Activated T-helper 9 cell treated with anti-CD3 and anti-CD28 coated beads, Interleukin-2, amount 50 U/mL, for 16 hours (primary cell): ENCODE data around the gene ZNF285.
"Not testable (repeated sequence)": the region's sequence is repeated elsewhere in the genome, so short reads cannot be mapped to it uniquely, and the experiment has no call there.

Experiments
- DNase-seq: peaks from one replicate; pipeline ENCODE4 v3.0.0-alpha.2; 2020; ENCODE audit warnings: low read depth

The ZNF285 gene

DNA sequence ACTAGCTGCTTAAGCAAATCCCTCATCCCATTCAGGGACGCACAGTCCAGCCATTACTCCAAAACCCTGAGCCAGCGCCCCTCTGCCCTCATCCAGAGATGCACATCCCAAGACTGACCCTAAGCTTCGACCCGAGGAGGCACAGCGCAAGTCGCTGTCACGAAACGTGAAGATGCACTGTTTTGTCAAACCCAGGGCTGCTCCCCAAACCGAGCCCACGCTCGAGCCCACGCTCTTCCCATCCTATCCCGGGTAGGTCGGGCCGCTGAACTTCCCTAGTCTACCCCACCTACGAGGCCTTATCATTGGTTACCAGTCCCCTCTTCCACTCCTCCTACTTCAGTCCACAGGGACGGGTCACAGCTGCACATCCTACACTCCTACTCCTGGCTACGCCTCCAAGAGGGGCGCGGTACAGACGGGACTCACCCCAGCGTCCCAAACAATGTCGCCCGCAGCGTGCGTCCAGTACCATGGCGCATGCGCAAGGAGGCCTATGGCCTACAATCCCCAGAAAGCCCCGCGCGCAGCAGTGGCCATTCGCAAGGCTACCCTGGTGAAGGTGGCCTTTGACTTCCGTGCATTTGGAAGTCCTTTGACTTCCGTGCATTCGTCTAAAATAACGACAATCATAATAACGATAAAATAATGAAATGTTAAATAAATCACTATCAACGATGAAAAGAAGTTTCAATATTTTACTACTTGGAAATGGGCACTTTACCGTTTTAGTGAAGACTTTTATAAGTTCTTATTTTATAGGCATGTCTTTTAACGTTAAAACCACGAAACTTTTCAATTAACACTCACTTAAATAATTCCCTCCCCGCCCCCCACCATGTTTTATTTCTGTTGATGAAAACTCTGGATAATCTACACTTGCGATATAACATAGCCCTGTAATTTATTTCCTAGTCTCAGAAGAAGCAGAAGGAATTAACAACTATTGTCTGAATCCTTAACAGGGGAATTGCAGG, at the start of gene ZNF285:
Gene ZNF285 (minus strand): TSS at position 470 of the 977 bp plus-strand sequence. CDS start 4,395 bp downstream, outside the sequence.
- peak; percentile 36 for DNase-seq

DNA sequence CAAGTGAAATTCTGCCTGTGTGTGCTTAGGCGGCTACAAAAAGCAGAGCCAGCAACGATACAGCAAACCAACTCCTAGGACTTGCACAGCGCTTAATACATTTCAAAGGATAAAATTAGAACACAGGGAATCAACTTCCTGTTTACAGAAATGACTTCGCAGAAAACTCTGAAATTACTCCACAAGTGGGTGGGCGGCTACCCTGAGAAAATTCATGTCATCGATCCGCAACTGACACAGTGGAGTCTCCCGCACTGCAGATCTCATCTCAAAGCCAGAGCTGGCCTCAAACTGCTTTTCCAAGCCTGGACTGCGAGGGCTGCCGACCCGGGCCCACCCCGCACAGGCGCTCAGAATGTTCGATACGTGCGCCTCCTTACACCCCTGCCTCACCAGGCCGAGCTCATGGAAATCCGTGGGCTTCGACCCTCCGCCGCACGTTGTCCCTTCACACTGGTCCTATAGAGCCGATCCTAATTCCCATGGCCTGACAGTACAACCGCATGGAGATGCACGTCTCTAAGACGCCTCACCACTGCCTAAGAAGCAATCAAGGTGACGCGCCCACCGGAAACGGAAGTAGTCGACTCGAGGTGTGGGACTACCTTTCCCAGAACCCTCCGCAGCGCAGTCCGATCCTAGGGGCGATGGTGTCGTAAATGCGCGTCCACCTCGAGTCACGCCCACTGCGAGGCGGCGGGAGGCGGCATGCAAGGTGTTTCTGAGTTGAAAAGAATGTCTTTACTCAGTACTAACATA, 46.7 kb upstream of the ZNF285 start, which contains the start of gene ZNF229:
Gene ZNF229 (minus strand): TSS at position 557 of the 759 bp plus-strand sequence. CDS start 5,625 bp downstream, outside the sequence.
- DNase-seq = peak; percentile 19

DNA sequence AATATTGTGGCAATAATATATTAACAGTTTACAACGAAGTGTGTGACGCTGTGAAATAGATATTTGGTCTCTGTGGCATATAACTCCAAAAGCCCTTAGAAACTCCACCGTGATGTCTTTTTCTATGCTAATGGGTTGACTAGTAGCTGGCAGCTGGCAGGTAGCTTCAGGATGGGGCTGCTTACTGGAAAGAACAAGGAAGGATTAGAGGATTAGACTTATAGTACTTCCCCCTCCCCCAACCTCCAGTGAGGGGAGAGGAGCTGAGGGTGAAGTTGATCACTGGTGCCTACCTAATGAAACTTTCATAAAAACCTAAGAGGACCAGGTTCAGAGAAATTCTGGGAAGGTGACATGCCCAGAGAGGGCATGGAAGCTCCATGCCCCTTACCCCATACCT, 37.0 kb upstream of the ZNF285 start:
- no peak for DNase-seq

DNA sequence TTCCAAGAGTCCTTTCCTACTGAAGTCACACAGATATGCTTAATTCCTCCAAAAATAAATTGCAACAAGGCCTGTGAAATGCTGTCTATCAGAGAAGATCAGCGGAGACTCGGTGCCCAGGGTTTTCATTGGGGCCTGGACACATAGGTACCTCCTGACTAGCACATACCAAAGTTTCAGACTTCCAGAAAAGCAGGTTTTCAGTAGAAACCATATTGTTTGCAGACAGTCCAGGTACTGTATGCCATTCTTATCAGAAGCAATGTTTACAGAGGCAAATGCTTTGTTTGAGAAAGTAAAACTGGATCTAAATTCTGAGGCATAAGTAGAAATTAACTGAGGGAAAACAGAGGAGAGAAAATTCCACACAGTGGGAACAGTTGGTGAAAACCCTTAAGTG, 34.0 kb upstream of the ZNF285 start:
- no peak for DNase-seq

DNA sequence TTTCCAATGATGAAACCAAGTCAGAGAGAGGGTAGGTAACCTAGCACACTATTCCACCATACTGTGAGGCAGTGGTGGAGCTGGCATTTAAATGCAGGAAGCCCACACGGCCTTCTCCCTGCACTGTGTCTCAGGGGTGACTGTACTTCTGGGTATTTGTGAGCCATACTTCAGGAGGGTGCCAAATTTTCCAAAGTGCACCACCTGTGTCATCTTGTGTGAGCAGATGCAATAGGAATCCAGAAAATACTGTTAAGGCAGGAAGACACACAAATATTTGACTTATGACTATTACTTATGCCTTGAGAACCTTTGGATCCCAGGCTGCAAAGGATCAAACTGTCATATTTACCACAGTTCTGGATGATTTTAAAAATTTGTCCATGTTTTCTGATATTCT, 29.5 kb upstream of the ZNF285 start:
- DNase-seq = no peak

DNA sequence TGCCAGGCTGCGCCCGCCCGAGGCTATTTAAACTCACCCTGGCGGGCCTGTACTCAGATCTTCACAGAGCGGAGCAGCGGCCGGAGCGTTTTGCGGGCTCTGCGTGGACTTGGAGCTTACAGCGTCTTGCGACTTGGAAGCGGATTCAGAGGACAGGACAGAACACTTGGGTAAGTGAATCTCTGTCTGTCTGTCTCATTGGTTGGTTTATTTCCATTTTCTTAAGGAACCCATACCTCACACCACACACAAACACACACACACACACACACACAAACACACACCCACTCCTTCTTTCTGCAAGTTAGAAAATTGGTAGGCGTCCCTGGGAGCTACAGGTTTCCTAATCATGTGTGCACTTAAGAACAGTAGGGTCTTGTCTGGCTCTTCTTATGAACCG, 14.1 kb upstream of the ZNF285 start:
- DNase-seq = not testable (repeated sequence)

DNA sequence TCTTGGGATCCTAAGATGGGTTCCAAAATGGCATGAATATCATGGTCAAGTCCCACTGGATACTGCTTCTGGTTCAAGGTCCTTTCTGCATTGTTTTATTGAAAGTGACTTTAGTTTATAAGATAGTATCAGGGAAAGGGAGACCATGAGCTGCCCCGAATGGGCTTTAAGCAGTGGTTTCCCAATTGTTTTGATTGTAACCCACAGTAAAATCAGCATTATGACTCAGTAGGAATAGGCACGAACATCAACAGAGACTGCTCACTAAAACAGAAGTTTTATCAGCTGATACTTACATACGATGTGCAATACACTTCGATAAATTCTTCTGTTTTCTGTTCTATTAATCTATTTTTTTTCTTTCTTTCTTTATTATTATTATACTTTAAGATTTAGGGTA, 12.1 kb downstream of the ZNF285 start:
- DNase-seq = not testable (repeated sequence)

DNA sequence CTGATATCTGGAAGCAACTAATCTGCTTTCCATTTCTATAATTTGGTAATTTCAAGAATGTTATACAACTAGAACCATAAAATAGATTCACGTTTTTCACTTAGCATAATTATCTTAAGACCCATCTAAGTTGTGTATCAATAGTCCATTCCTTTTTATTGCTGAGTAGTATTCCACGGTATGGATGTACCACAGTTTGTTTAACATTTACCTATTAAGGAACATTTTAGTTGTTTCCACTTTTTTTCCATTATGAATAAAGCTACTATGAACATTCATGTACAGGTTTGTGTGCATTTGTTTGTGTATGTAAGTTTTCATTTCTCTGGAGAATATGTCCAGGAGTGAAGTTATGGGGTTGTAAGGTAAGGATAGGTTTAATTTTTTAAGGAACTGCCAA, 26.6 kb downstream of the ZNF285 start:
- no peak for DNase-seq

DNA sequence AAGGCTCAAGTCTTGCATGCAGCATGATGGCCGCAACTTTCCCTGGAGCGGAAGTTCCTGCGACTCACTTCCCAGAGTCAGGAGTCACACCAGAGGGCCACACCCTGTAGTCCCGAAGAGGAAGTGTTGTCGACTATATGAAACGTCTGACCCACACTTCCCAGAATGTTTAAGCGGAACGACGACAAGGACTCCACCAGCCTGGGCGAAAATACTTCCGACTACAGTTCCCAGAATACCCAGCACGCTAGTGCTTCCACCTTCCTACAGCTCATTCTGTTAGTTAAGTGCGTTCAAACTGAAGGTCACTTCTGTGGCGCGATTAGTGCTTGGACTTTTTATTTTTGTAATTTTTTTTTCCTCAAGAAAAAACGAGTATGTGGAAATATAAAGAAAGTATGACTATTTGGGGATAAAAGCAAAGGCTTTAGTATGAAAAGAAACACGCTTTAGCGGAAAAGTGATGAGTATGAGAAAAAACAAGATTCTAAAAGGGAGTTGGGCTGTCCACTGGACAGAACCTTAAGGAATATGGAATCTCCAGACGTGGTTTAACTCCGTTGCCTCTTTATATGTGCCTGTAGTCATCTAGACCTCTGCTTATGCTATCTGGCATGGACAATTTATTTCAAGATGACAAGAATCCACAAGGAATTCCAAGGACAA, 29.5 kb downstream of the ZNF285 start:
- DNase-seq = no peak

DNA sequence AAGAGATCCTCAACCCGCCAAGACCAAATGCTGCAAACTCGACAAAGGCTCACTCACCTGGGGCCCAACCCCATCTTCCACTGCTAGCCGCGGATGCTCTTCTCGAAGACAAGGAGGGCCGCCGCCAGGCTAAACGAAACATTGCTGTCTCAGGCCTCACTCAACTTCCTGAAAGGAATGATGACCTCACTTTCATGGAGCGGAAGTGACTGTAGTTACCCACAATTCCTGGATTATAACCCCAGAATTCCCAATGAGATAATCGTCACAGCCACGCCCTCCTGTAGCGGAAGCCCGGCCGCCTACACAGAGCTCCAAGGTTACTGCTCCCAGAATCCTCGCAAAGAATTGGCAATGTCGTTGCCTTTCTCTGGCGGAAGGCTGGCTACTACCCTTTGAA, 34.4 kb downstream of the ZNF285 start:
- DNase-seq = no peak

DNA sequence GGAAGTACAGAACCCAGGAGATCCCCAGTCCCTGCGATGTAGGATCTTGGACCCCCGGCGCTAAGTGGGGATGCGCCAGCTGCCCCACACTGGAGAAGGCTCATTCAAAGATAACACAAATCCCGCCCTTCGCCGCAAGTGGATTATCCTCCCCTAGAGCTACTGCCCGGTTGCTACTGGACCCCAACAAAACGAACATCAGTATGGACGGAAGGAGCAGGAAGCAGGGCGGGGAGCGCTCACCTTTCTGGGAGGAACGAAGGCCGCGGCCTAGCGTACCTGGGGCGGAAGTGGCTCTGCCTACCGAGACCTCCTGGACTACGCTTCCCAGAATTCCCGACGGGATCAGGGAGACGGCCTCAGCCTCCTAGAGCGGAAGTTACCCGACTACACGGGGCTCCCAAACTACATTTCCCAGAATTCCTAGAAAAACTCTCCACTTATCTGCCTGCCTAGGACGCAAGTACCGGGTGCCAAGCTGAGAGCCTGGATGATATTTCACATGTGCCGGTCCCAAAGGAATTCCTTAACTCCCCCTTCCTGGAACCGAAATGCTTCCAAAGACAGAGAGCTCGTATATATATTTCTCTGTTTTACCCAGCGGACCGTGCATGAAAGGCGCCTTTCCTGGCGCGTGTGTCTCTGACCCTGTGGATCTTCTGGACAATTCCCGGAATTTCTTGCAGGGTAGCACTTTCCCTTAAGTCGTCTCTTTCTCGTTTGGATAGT, 44.9 kb downstream of the ZNF285 start, which contains the start of gene ZNF112:
Gene ZNF112 (minus strand): TSS at position 298 of the 729 bp plus-strand sequence. CDS start 16,141 bp downstream, outside the sequence.
- no peak for DNase-seq

DNA sequence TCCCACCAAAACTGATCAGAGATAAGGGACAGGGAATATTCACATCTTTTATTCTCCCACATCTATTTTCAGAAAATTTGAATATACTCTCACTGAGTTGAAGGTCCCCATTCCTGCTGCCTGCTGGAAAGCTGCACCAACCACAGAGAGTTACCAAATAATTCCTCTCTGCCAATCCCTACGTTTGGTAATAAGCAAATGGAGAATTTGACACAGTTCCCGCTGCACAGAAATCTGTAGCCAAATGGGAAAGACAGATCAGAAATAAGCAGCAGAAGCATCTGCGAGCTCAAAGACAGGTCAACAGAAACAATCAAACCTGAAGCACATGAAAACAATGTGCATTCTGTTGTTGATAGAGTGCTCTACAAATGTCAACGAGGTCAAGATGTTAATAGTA, 54.9 kb downstream of the ZNF285 start:
- DNase-seq = no peak

DNA sequence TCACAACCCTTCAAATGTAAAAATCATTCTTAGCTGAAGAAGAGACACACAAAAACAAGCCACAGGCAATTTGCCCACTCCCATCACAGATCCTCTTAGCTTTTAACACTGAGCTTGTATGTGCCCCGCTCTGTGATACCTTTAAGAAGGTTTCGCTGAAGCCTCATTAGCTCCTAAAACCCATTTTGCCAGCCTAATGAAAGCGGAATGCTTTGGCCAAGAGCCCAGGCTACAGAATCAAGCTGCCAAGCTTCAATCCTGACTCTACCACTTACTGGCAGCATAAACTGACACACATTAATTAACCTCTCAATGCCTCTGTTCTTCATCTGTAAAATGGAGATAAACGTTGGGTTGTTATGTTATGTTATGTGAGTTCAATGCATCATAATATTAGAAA, 55.4 kb downstream of the ZNF285 start:
- no peak for DNase-seq

DNA sequence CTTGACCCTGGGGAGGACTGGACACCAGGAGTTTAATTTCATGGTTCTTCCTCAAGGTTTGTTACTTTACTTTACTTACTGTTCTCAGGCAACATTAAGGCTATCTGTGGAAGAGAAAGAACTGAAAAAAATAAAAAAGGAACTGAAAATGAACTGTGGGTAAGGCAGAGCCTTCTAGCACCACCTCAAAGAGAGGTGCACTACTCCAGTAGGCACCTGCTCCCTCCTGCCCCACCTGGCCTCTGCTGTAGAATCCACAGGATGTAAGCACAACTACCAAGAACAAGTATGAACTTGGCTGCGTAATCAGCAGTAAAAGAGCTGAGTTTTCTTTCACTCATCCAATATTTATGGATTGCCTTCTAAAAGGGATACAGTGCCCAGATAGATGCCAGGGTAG, 57.2 kb downstream of the ZNF285 start:
- no peak for DNase-seq

DNA sequence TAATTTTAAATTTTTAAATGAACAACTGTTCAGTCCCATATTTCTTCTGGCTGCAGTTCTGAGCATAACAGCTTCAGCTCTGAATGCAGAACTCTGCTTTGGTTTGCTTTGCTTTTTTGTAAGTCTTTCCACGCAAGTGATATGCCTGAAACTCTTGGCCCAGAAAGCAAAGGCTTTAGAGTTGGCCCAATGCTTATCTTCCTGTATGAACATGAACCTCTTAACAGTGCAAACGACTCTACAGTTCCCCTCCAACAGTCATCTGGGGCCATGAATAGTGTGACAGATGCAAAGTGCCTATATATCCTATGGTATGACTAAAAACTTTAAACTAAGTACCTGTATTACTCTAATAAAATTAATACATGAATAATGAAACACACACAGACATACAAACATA, 59.6 kb downstream of the ZNF285 start:
- no peak for DNase-seq

DNA sequence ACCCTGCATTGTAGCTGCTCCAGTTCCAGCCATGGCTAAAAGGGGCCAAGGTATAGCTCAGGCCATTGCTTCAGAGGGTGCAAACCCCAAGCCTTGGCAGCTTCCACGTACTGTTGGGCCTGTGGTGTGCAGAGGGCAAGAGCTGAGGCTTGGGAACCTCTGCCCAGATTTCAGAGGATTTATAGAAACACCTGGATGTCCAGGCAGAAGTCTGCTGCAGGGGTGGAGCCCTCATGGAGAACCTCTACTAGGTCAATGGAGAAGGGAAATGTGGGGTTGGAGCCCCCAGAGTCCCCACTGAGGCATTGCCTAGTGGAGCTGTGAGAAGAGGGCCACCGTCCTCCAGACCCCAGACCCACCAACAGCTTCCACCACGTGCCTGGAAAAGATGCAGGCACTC, 66.8 kb downstream of the ZNF285 start:
- DNase-seq = not testable (repeated sequence)
